Pancreas (tissue), 10 donors: Measurements from ENCODE around the gene VWF. TPM values are rescaled to one million over a fixed set of nuclear protein-coding genes. Genes with fewer than 3 reads are reported as not detected.

Source experiments
- ATAC-seq, 4 donors: fragments of 200-7000 bp; cut with Tn5 transposase; one replicate each; pipeline versions ENCODE4 v1.8.0 to v1.9.1; 2020; ENCODE audit warnings: mild to moderate bottlenecking in 4 of 4, moderate library complexity in 4 of 4
- DNase-seq, 6 donors: peaks; one replicate each; pipeline ENCODE4 v3.0.0-alpha.2; 2020
- FAIRE-seq: peaks from 2 replicates; lab custom pipeline; 2012; peaks lifted over from hg19 to GRCh38; lab: Jason Lieb, UNC
- H3K27ac ChIP-seq, 4 donors: fragments of 200-600 bp; sonication (generic); 1 replicate in 3 of 4; 2 replicates in 1 of 4; pipeline versions ENCODE4 v1.5.0 to v1.8.0; 2020
- H3K27me3 ChIP-seq, 4 donors: fragments of 200-600 bp; one replicate each; pipeline ENCODE4 v1.8.0; 2021
- H3K36me3 ChIP-seq, 3 donors: fragments of 200-600 bp; sonication (generic) in 1 of 3; one replicate each; pipeline versions ENCODE4 v1.5.0 to v1.8.0; 2020 to 2021
- H3K4me1 ChIP-seq, 3 donors: fragments of 200-600 bp; one replicate each; pipeline ENCODE4 v1.8.0; 2021
- H3K4me3 ChIP-seq, 4 donors: fragments of 200-600 bp; sonication (generic) in 2 of 4; one replicate each; pipeline versions ENCODE4 v1.5.0 to v1.8.0; 2020 to 2021
- H3K9me3 ChIP-seq, 4 donors: fragments of 200-600 bp; one replicate each; pipeline ENCODE4 v1.8.0; 2021
- WGBS, 2 donors: extraction: QIAGEN DNeasy Blood & Tissue Kit; methylation state at CpG; one replicate each; pipeline ENCODE4 v1.1.7; 2013; 5-methylcytosine and 5-hydroxymethylcytosine counted together
- intact Hi-C, 3 donors: fragments of 100-400 bp; cut with DNase I; formaldehyde crosslinking; loops; one replicate each; pipeline versions ENCODE4 v1.11.1 to v1.14.2; 2022
- polyA plus RNA-seq, 2 donors: library from polyadenylated mRNA; stranded (reverse); fragments of 200-250 nt; gene quantifications; one replicate each; pipeline ENCODE4 v1.2.3, GENCODE V29; 2013
- total RNA-seq, 6 donors: library from RNA; stranded (reverse); fragmentation: NEBNext Ultra II Directional in 4 of 6; extraction: Animal tissue kit (Norgen Biotek cat#: 25700) in 4 of 6; gene quantifications; one replicate each; pipeline versions ENCODE4 v1.2.1 to v1.2.4, GENCODE V29; 2021 to 2023
- TF ChIP-seq, protein P1 (sequence below), 4 donors: fragments of 200-600 bp; sonication (generic) in 3 of 4; IDR thresholded peaks; one replicate each; pipeline versions ENCODE4 v1.5.0 to v1.8.0; 2021; ENCODE audit warnings: antibody characterized with exemption in 4 of 4
- donor health status: healthy with polysubstance abuse.
- donor health status: DM: no; HTN: no; CAD: no; lungs with moderate emphysema.
- donor health status: DM: no; HTN: no; CAD: no.
- donor health status: control.
- donor health status: control.
- donor health status: Bipolar disorder and iron deficiency.
- donor health status: DM: yes; HTN: yes; CAD: no.
- donor health status: DM: no; HTN: no; CAD: no.
- donor health status: DM: no; HTN: no; CAD: no.
- donor health status: DM: yes; HTN: yes; CAD: no.

The VWF gene
- total and polyA plus RNA-seq, 8 donors = 15.9 to 53.1 (median 29.1) TPM

- peaks cover 0 to 4% (median 0%) of the 10 kb centered on the region in 4 donors for H3K27me3 ChIP-seq
- DNase-seq = no peak
- H3K4me1 ChIP-seq = no peaks in the 10 kb centered on the region
- TF ChIP-seq, protein P1, sequence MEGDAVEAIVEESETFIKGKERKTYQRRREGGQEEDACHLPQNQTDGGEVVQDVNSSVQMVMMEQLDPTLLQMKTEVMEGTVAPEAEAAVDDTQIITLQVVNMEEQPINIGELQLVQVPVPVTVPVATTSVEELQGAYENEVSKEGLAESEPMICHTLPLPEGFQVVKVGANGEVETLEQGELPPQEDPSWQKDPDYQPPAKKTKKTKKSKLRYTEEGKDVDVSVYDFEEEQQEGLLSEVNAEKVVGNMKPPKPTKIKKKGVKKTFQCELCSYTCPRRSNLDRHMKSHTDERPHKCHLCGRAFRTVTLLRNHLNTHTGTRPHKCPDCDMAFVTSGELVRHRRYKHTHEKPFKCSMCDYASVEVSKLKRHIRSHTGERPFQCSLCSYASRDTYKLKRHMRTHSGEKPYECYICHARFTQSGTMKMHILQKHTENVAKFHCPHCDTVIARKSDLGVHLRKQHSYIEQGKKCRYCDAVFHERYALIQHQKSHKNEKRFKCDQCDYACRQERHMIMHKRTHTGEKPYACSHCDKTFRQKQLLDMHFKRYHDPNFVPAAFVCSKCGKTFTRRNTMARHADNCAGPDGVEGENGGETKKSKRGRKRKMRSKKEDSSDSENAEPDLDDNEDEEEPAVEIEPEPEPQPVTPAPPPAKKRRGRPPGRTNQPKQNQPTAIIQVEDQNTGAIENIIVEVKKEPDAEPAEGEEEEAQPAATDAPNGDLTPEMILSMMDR (IDR thresholded peaks at IDR 0.05) = no peak
- H3K4me3 ChIP-seq = no peak overlapping the region
- H3K36me3 ChIP-seq = no peaks in the 10 kb centered on the region
- no peak for ATAC-seq
- no peak overlapping the region for H3K27ac ChIP-seq
- WGBS, 2 donors = 53 to 56% methylated on average over 18 to 19 of the region's 19 CpGs
- H3K9me3 ChIP-seq = no peaks in the 10 kb centered on the region
- no peak for FAIRE-seq
- intact Hi-C loops = no loop called here
These were observed 211.8 kb downstream of the VWF start for GRCh38 chr12:5912437-5913334.

GRCh38 chr12:5912011-5912410, 212.5 kb downstream of the VWF start:
- WGBS, 2 donors = 25 to 31% methylated on average over 3 of the region's 3 CpGs
- FAIRE-seq = no peak
- DNase-seq = no peak
- H3K36me3 ChIP-seq = no peaks in the 10 kb centered on the region
- no peak overlapping the region for H3K27ac ChIP-seq
- H3K4me3 ChIP-seq = no peak overlapping the region
- intact Hi-C loops = no loop called here
- H3K27me3 ChIP-seq = peaks cover 0 to 4% (median 0%) of the 10 kb centered on the region in 4 donors
- no peaks in the 10 kb centered on the region for H3K4me1 ChIP-seq
- TF ChIP-seq, protein P1 (IDR thresholded peaks at IDR 0.05) = no peak
- no peak for ATAC-seq
- H3K9me3 ChIP-seq = no peaks in the 10 kb centered on the region

DNA sequence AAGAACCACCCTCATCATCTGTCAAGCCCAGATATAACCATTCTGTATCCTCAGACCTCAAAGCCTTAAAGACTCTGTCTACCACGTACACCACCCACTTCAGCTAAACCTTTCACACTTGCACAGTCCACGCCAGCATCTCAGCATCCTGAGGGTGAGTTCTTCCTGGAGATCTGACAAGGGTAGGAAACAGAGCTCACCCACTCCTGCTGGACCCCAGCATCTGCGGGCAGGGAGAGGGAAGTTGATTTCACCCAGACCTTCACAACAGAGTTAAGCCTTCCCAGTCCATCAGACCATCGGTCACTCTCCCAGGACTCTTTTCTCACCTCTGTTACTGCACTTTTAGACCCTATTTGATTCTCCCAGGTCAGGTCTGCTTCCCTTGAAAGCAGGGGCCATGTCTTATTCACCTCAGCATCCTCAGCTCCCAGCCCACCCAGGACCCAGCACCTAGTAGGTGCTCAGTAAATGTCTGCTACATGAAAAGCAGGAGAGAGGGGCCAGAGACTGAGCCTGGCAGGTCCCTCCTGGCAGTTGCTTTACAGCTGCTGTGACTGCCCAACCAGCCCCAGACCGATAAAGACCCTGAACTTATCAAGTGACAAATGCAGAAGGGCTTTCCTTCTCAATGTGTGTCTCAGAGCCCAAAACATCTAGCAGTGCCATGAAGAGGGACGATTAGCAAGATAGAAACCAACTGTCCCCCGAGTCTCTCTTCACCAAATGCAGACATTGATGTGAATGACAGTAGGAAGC, 213.5 kb downstream of the VWF start:
- TF ChIP-seq, protein P1 (IDR thresholded peaks at IDR 0.05) = no peak
- DNase-seq (no peak), FAIRE-seq (no peak), ATAC-seq (no peak)
- intact Hi-C loops = no loop called here
- 52 to 60% methylated on average over 7 of the region's 7 CpGs for whole genome bisulfite sequencing, 2 donors
- Histone ChIP-seq H3K36me3 (no peaks in the 10 kb centered on the region), H3K4me3 (no peak overlapping the region), H3K27ac (no peak overlapping the region), H3K27me3 (peaks cover 0 to 4% (median 0%) of the 10 kb centered on the region in 4 donors), H3K9me3 (no peaks in the 10 kb centered on the region), H3K4me1 (no peaks in the 10 kb centered on the region)

DNA sequence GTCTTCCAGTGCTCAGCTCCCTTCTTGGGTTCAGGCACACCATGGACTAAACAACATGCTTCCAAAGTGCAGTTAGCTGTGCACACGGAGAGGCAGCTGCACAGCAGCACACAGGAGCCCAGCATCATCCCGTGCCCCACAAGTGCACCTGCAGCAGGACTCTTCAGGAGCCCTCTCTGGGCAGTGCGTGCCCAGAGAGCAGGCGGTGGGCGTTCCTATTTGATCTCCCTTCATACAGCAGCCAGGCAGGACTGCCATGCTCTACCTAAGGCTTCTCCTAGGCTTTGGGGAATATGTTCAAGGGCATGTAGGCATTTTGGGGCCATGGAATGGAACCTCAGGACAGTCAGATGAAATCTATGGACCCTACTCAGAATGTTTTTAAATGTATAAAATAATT, 214.9 kb downstream of the VWF start:
- ATAC-seq (no peak), FAIRE-seq (no peak), DNase-seq (no peak)
- Histone ChIP-seq H3K4me3 (no peak overlapping the region), H3K4me1 (no peaks in the 10 kb centered on the region), H3K27ac (no peak overlapping the region), H3K36me3 (no peaks in the 10 kb centered on the region), H3K27me3 (peaks cover 0 to 4% (median 0%) of the 10 kb centered on the region in 4 donors), H3K9me3 (no peaks in the 10 kb centered on the region)
- TF ChIP-seq, protein P1 (IDR thresholded peaks at IDR 0.05) = no peak
- intact Hi-C loops = no loop called here
- WGBS, 2 donors = 56 to 61% methylated on average over 5 of the region's 5 CpGs
